GM18505 (cell line): ENCODE measurements around the gene AGAP3.

ENCODE experiments used
- ATAC-seq: cut with Tn5 transposase; IDR thresholded peaks from one replicate; pipeline ENCODE4 v1.9.1; 2021; ENCODE audit not compliant: unreplicated experiment
- POLR2A ChIP-seq: IDR thresholded peaks from 4 replicates; pipeline ENCODE4 v1.6.1; 2011; ENCODE audit warnings: borderline replicate concordance; ENCODE audit not compliant: insufficient read depth, insufficient read length; ENCODE audit errors: extremely low read depth

Gene AGAP3

GRCh38 chr7:151144387-151144786 lies 58.1 kb downstream of the AGAP3 start:
- ATAC-seq: no peak
- TF ChIP-seq POLR2A: no peak

- no peak for TF ChIP-seq POLR2A
- no peak for ATAC-seq
Observed at GRCh38 chr7:151146761-151147160, 60.5 kb downstream of the AGAP3 start.

GRCh38 chr7:151148319-151149259 lies 62.3 kb downstream of the AGAP3 start:
- TF ChIP-seq POLR2A: no peak
- no peak for ATAC-seq

GRCh38 chr7:151150388-151150787 lies 64.1 kb downstream of the AGAP3 start:
- ATAC-seq: no peak
- no peak for TF ChIP-seq POLR2A

GRCh38 chr7:151152643-151153513 lies 66.6 kb downstream of the AGAP3 start:
- TF ChIP-seq POLR2A: no peak
- ATAC-seq: no peak

- no peak for TF ChIP-seq POLR2A
- no peak for ATAC-seq
Observed at GRCh38 chr7:151157645-151158329, 71.5 kb downstream of the AGAP3 start.

GRCh38 chr7:151161757-151162156 lies 75.5 kb downstream of the AGAP3 start:
- no peak for ATAC-seq
- no peak for TF ChIP-seq POLR2A

GRCh38 chr7:151166629-151167196 lies 80.4 kb downstream of the AGAP3 start:
- TF ChIP-seq POLR2A: no peak

GRCh38 chr7:151167197-151167961 lies 81.1 kb downstream of the AGAP3 start, which contains the start of gene GBX1:
GBX1 (minus strand) TSS chr7:151167694; CDS start chr7:151167548, 146 bp downstream.
- no peak for ATAC-seq
- no peak for TF ChIP-seq POLR2A

More at GRCh38 chr7:151166629-151167196, 80.4 kb downstream of the AGAP3 start:
- ATAC-seq: no peak

GRCh38 chr7:151168003-151168786 lies 81.9 kb downstream of the AGAP3 start:
- no peak for TF ChIP-seq POLR2A
- ATAC-seq: peak; percentile 53

- TF ChIP-seq POLR2A: no peak
- ATAC-seq: no peak
Observed at GRCh38 chr7:151168787-151169162, 82.5 kb downstream of the AGAP3 start.
